ENCODE results near the gene RABL6. TPM values are rescaled to one million over a fixed set of nuclear protein-coding genes. Genes with fewer than 3 reads are reported as not detected.

RABL6 gene
- total RNA-seq, 1 donor, result 72.1 TPM

DNA sequence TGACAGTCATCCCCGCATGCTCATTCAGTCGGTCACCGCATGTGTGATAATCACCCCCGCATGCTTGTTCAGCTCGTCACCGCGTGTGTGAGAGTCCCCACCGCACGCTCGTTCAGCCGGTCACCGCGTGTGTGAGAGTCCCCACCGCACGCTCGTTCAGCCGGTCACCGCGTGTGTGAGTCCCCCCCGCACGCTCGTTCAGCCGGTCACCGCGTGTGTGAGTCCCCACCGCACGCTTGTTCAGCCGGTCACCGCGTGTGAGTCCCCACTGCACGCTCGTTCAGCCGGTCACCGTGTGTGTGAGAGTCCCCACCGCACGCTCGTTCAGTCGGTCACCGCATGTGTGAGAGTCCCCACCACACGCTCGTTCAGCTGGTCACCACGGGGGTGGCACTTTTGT lies 82.1 kb downstream of the RABL6 start:
- TF ChIP-seq, protein P1, sequence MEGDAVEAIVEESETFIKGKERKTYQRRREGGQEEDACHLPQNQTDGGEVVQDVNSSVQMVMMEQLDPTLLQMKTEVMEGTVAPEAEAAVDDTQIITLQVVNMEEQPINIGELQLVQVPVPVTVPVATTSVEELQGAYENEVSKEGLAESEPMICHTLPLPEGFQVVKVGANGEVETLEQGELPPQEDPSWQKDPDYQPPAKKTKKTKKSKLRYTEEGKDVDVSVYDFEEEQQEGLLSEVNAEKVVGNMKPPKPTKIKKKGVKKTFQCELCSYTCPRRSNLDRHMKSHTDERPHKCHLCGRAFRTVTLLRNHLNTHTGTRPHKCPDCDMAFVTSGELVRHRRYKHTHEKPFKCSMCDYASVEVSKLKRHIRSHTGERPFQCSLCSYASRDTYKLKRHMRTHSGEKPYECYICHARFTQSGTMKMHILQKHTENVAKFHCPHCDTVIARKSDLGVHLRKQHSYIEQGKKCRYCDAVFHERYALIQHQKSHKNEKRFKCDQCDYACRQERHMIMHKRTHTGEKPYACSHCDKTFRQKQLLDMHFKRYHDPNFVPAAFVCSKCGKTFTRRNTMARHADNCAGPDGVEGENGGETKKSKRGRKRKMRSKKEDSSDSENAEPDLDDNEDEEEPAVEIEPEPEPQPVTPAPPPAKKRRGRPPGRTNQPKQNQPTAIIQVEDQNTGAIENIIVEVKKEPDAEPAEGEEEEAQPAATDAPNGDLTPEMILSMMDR (IDR thresholded peaks at IDR 0.05; ENCODE audit: insufficient read depth, low read depth, low read length), result no peak
- DNase-seq (ENCODE audit: low read depth), result no peak
- no peak overlapping the region for H3K4me3 ChIP-seq (ENCODE audit: low read depth, low read length)

DNA sequence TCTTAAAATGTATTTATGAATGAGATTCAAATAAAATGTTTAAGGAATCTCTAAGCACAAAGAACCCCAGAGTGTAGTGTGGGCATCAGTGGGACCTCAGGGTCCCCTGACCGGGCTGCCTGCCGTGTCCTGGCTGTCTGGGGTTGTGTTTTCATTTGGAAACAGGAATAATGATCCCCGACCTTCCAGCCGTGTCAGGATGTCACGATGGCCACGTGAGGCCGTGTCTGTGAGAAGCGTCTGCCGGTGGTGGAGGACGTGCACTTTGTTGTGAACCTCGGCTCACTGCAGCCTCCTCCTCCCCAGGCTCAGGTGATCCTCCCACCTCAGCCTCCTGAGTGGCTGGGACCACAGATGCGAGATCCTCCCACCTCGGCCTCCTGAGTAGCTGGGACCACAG lies 82.9 kb downstream of the RABL6 start:
- no peak overlapping the region for H3K4me3 ChIP-seq (ENCODE audit: low read depth, low read length)
- DNase-seq (ENCODE audit: low read depth), result no peak
- TF ChIP-seq, protein P1 (IDR thresholded peaks at IDR 0.05; ENCODE audit: insufficient read depth, low read depth, low read length), result no peak

Small RNA genes lying within 50 kb of the gene (small RNA-seq; reads per million reads assigned to genes)
- gene AL355987.2, result not detected
- not detected for gene ATP6V1G1P3
- gene MIR4292, result not detected
- gene MIR4479, result not detected

Other genes with a start within 250 kb of the RABL6 start
- 7.7 and 9.9 TPM in 2 replicates for gene EGFL7, start 145.0 kb upstream of the RABL6 start, total RNA-seq
- 31.5 and 34.5 TPM in 2 replicates for gene AGPAT2, start 120.5 kb upstream of the RABL6 start, total RNA-seq
- gene DIPK1B, start 95.4 kb upstream of the RABL6 start, total RNA-seq, result under 0.01 and 0.43 TPM in 2 replicates
- under 0.01 TPM in 1 of 2 replicates, not detected in the other for gene LCN10, start 65.0 kb upstream of the RABL6 start, total RNA-seq
- gene LCN6, start 59.4 kb upstream of the RABL6 start, total RNA-seq, result not detected in 2 replicates
- not detected in 2 replicates for gene LCN8, start 49.7 kb upstream of the RABL6 start, total RNA-seq
- gene LCN15, start 43.4 kb upstream of the RABL6 start, total RNA-seq, result not detected in 2 replicates
- gene TMEM141, start 16.6 kb upstream of the RABL6 start, total RNA-seq, result 33.5 and 39.7 TPM in 2 replicates
- 0.32 and 0.43 TPM in 2 replicates for gene CCDC183, start 11.6 kb upstream of the RABL6 start, total RNA-seq
- 0.86 and 1.3 TPM in 2 replicates for gene AJM1, start 34.5 kb downstream of the RABL6 start, total RNA-seq
- 75.4 and 105 TPM in 2 replicates for gene PHPT1, start 41.5 kb downstream of the RABL6 start, total RNA-seq
- gene MAMDC4, start 44.4 kb downstream of the RABL6 start, total RNA-seq, result 1.6 and 3.0 TPM in 2 replicates
- gene EDF1, start 58.4 kb downstream of the RABL6 start, total RNA-seq, result 146 and 163 TPM in 2 replicates
- 11.0 and 16.8 TPM in 2 replicates for gene TRAF2, start 78.6 kb downstream of the RABL6 start, total RNA-seq
- 104 and 115 TPM in 2 replicates for gene FBXW5, start 136.8 kb downstream of the RABL6 start, total RNA-seq
- gene C8G, start 137.3 kb downstream of the RABL6 start, total RNA-seq, result 0.86 TPM in 1 of 2 replicates, not detected in the other
- gene LCN12, start 144.3 kb downstream of the RABL6 start, total RNA-seq, result 0.86 TPM in 1 of 2 replicates, not detected in the other
- 10.8 and 21.9 TPM in 2 replicates for gene PTGDS, start 169.6 kb downstream of the RABL6 start, total RNA-seq
- gene LCNL1, start 175.0 kb downstream of the RABL6 start, total RNA-seq, result 3.2 and 3.5 TPM in 2 replicates
- gene PAXX, start 184.5 kb downstream of the RABL6 start, total RNA-seq, result 9.9 and 18.0 TPM in 2 replicates
- gene CLIC3, start 188.6 kb downstream of the RABL6 start, total RNA-seq, result 19.0 and 43.2 TPM in 2 replicates
- 14.7 and 15.5 TPM in 2 replicates for gene ABCA2, start 220.3 kb downstream of the RABL6 start, total RNA-seq
- not detected in 2 replicates for gene FUT7, start 224.1 kb downstream of the RABL6 start, total RNA-seq
- gene NPDC1, start 238.2 kb downstream of the RABL6 start, total RNA-seq, result 6.4 and 13.0 TPM in 2 replicates
- gene ENTPD2, start 246.1 kb downstream of the RABL6 start, total RNA-seq, result not detected in 2 replicates

Measured in fibroblast of villous mesenchyme (primary cell).